K562 (cell line): Measurements from ENCODE around the gene CFAP251. TPM values are rescaled to one million over a fixed set of nuclear protein-coding genes. Genes with fewer than 3 reads are reported as not detected.
A peak's percentile ranks its signal among the peaks of the same experiment; 100 is the strongest.

Experiments used
- BRF1 ChIP-seq: IDR thresholded peaks from 3 replicates; pipeline ENCODE4 v1.6.1; 2011; ENCODE audit warnings: borderline replicate concordance, mild to moderate bottlenecking; ENCODE audit not compliant: insufficient read length; ENCODE audit errors: extremely low read depth
- CCNT2 ChIP-seq: IDR thresholded peaks from 2 replicates; pipeline ENCODE4 v1.6.1; 2011; ENCODE audit warnings: borderline replicate concordance, low read depth, mild to moderate bottlenecking, moderate library complexity, mixed read lengths, low read length; ENCODE audit not compliant: insufficient read length; ENCODE audit errors: extremely low read depth
- EHMT2 ChIP-seq: fragments of 450-650 bp; IDR thresholded peaks from 2 replicates; pipeline ENCODE4 v1.6.1; 2018; ENCODE audit warnings: antibody characterized with exemption
- ETV1 ChIP-seq: fragments of 450-650 bp; conservative IDR thresholded peaks from 2 replicates; pipeline ENCODE4 v1.6.1; 2016; ENCODE audit warnings: missing genetic modification characterization, control low read depth, low read depth, missing compliant biosample characterization
- EZH2 ChIP-seq: IDR thresholded peaks from 2 replicates; pipeline ENCODE4 v1.6.1; 2012; ENCODE audit warnings: low read depth, mild to moderate bottlenecking, inconsistent platforms, low read length, borderline replicate concordance
- LCOR ChIP-seq: sonication (generic); formaldehyde crosslinking; IDR thresholded peaks from 2 replicates; pipeline ENCODE4 v1.8.0; 2022; ENCODE audit warnings: mild to moderate bottlenecking, missing genetic modification reagents
- MEF2A ChIP-seq: IDR thresholded peaks from 2 replicates; pipeline ENCODE4 v1.6.1; 2011; ENCODE audit warnings: low read depth, mild to moderate bottlenecking, low read length, moderate library complexity; ENCODE audit not compliant: control insufficient read depth
- SRSF9 ChIP-seq: fragments of 200-400 bp; formaldehyde crosslinking; IDR thresholded peaks from 2 replicates; pipeline ENCODE4 v1.6.1; 2017; ENCODE audit warnings: low read depth, low read length, borderline replicate concordance
- TOE1 ChIP-seq, 2 experiments: fragments of 450-650 bp in 1 of 2; sonication (generic) in 1 of 2; formaldehyde crosslinking in 1 of 2; IDR thresholded peaks; 2 replicates each; pipeline versions ENCODE4 v1.7.1 to v1.8.0; 2016 to 2022; ENCODE audit warnings: borderline replicate concordance in 2 of 2, mild to moderate bottlenecking in 2 of 2, antibody characterized with exemption in 1 of 2, inconsistent platforms in 1 of 2, low read depth in 1 of 2, missing genetic modification reagents in 1 of 2, moderate library complexity in 1 of 2
- ZC3H11A ChIP-seq: IDR thresholded peaks from 2 replicates; pipeline ENCODE4 v1.6.1; 2012; ENCODE audit warnings: low read depth, low read length, improper control_type of control experiment
- ZNF354B ChIP-seq: fragments of 250-450 bp; sonication (Bioruptor Pico); IDR thresholded peaks from 2 replicates; pipeline ENCODE4 v1.4.0; 2020
- polyA plus RNA-seq, 8 experiments: library from polyadenylated mRNA; depleted of rRNA in 4 of 8; stranded (reverse) in 5 of 8; unstranded in 3 of 8; fragments of >200 nt; fragmentation: Nextera tagmentation in 2 of 8; fragmentation: Illumina TruSeq in 1 of 8; extraction: Ambion mirVana in 2 of 8; extraction: Trizol in 1 of 8; gene quantifications; 2 replicates each; pipeline versions ENCODE4 v1.2.1 to v1.2.3, GENCODE V29; 2011 to 2014; ENCODE audit warnings: inconsistent platforms in 1 of 8, missing spikeins in 1 of 8
- total RNA-seq, 7 experiments: library from RNA; depleted of rRNA in 6 of 7; stranded (reverse); fragments of >200 nt in 6 of 7; fragmentation: Illumina TruSeq in 2 of 7; extraction: Trizol in 2 of 7; gene quantifications; 2 replicates each; pipeline versions ENCODE4 v1.2.1 to v1.2.3, GENCODE V29; 2011 to 2021; ENCODE audit warnings: low replicate concordance in 1 of 7
- TF ChIP-seq, protein P1 (sequence below): fragments of 450-650 bp; IDR thresholded peaks from 2 replicates; pipeline ENCODE4 v1.6.1; 2016; ENCODE audit warnings: borderline replicate concordance
- TF ChIP-seq, protein P2 (sequence below): sonication (generic); formaldehyde crosslinking; IDR thresholded peaks from 2 replicates; pipeline ENCODE4 v1.8.1; 2023; ENCODE audit warnings: mild to moderate bottlenecking, missing genetic modification reagents
- TF ChIP-seq, protein P3 (sequence below): sonication (generic); formaldehyde crosslinking; IDR thresholded peaks from 2 replicates; pipeline ENCODE4 v1.4.0; 2020; ENCODE audit warnings: mild to moderate bottlenecking, missing genetic modification reagents
- TF ChIP-seq, protein P4 (sequence below), 2 experiments: fragments of 450-650 bp; IDR thresholded peaks; 2 replicates each; pipeline ENCODE4 v1.6.1; 2018; ENCODE audit warnings: mild to moderate bottlenecking in 2 of 2, low read depth in 1 of 2; ENCODE audit not compliant: partially characterized antibody in 2 of 2

CFAP251 gene
- total and polyA plus RNA-seq, 9 of the 15 experiments (the other 6 are each of a cell fraction or from before 2014, with no cell fraction given): 16.6 to 31.0 (median 19.1) TPM

DNA sequence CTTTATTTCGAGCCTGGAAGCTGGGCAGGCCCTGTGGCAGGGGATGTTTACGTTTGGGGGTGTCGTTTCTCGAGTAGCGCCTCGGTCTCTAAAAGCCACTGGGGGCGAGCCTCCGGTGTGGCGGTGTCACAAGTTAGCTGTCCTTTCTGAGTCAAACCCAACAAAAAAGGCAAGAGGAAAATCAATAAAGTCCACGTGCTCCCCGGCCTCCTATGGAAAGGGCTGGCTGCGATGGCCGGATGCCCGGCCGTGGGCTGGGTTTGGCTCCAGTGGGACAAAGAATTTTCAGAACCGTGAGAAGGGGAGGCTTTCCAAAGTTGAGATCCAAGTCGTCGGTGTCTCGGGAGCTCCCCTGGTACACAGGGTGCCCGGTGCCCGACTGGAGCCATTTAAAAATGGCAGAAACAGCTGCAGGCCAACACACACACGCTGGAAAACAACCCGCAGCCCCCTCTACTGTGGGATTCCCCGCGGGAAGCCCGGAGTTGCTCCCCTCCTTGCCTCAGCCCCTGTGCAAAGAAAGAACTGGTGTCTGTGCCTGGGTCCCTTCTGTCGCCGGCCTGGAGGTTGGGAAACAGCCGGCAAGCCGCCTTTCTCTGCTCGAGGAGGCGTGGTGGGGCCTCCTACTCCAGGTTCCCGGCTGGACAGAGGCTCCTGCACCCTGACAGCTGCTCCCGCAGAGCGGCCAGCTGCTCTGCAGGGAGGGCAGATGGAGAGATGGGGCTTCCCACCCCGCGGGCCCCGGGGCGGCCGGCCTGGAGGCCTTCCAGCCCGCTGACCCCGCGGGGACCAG is 105.1 kb downstream of the CFAP251 start (continued):
- TF ChIP-seq BRF1: no peak
- TF ChIP-seq, protein P1, sequence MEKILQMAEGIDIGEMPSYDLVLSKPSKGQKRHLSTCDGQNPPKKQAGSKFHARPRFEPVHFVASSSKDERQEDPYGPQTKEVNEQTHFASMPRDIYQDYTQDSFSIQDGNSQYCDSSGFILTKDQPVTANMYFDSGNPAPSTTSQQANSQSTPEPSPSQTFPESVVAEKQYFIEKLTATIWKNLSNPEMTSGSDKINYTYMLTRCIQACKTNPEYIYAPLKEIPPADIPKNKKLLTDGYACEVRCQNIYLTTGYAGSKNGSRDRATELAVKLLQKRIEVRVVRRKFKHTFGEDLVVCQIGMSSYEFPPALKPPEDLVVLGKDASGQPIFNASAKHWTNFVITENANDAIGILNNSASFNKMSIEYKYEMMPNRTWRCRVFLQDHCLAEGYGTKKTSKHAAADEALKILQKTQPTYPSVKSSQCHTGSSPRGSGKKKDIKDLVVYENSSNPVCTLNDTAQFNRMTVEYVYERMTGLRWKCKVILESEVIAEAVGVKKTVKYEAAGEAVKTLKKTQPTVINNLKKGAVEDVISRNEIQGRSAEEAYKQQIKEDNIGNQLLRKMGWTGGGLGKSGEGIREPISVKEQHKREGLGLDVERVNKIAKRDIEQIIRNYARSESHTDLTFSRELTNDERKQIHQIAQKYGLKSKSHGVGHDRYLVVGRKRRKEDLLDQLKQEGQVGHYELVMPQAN: peak; percentile 62; the same call in 1 of the 2 replicates
- TF ChIP-seq TOE1 (IDR thresholded peaks at IDR 0.05; ENCODE audit: borderline replicate concordance): no peak
- TF ChIP-seq TOE1 (CRISPR knock-in tag; IDR thresholded peaks at IDR 0.05; ENCODE audit: borderline replicate concordance, low read depth): no peak
- TF ChIP-seq CCNT2: no peak
- no peak for TF ChIP-seq ZC3H11A
- TF ChIP-seq, protein P2, sequence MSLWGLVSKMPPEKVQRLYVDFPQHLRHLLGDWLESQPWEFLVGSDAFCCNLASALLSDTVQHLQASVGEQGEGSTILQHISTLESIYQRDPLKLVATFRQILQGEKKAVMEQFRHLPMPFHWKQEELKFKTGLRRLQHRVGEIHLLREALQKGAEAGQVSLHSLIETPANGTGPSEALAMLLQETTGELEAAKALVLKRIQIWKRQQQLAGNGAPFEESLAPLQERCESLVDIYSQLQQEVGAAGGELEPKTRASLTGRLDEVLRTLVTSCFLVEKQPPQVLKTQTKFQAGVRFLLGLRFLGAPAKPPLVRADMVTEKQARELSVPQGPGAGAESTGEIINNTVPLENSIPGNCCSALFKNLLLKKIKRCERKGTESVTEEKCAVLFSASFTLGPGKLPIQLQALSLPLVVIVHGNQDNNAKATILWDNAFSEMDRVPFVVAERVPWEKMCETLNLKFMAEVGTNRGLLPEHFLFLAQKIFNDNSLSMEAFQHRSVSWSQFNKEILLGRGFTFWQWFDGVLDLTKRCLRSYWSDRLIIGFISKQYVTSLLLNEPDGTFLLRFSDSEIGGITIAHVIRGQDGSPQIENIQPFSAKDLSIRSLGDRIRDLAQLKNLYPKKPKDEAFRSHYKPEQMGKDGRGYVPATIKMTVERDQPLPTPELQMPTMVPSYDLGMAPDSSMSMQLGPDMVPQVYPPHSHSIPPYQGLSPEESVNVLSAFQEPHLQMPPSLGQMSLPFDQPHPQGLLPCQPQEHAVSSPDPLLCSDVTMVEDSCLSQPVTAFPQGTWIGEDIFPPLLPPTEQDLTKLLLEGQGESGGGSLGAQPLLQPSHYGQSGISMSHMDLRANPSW (CRISPR knock-in tag): no peak
- 0 out of 2 replicates have a peak, but pooled peaks have one; percentile 7 for TF ChIP-seq ETV1 (tag)
- no peak for TF ChIP-seq EZH2
- no peak for TF ChIP-seq EHMT2
- TF ChIP-seq, protein P3, sequence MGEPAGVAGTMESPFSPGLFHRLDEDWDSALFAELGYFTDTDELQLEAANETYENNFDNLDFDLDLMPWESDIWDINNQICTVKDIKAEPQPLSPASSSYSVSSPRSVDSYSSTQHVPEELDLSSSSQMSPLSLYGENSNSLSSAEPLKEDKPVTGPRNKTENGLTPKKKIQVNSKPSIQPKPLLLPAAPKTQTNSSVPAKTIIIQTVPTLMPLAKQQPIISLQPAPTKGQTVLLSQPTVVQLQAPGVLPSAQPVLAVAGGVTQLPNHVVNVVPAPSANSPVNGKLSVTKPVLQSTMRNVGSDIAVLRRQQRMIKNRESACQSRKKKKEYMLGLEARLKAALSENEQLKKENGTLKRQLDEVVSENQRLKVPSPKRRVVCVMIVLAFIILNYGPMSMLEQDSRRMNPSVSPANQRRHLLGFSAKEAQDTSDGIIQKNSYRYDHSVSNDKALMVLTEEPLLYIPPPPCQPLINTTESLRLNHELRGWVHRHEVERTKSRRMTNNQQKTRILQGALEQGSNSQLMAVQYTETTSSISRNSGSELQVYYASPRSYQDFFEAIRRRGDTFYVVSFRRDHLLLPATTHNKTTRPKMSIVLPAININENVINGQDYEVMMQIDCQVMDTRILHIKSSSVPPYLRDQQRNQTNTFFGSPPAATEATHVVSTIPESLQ (CRISPR knock-in tag): no peak
- TF ChIP-seq LCOR (CRISPR knock-in tag): no peak
- TF ChIP-seq ZNF354B: no peak
- no peak for TF ChIP-seq SRSF9
- TF ChIP-seq MEF2A: no peak
- TF ChIP-seq, protein P4, sequence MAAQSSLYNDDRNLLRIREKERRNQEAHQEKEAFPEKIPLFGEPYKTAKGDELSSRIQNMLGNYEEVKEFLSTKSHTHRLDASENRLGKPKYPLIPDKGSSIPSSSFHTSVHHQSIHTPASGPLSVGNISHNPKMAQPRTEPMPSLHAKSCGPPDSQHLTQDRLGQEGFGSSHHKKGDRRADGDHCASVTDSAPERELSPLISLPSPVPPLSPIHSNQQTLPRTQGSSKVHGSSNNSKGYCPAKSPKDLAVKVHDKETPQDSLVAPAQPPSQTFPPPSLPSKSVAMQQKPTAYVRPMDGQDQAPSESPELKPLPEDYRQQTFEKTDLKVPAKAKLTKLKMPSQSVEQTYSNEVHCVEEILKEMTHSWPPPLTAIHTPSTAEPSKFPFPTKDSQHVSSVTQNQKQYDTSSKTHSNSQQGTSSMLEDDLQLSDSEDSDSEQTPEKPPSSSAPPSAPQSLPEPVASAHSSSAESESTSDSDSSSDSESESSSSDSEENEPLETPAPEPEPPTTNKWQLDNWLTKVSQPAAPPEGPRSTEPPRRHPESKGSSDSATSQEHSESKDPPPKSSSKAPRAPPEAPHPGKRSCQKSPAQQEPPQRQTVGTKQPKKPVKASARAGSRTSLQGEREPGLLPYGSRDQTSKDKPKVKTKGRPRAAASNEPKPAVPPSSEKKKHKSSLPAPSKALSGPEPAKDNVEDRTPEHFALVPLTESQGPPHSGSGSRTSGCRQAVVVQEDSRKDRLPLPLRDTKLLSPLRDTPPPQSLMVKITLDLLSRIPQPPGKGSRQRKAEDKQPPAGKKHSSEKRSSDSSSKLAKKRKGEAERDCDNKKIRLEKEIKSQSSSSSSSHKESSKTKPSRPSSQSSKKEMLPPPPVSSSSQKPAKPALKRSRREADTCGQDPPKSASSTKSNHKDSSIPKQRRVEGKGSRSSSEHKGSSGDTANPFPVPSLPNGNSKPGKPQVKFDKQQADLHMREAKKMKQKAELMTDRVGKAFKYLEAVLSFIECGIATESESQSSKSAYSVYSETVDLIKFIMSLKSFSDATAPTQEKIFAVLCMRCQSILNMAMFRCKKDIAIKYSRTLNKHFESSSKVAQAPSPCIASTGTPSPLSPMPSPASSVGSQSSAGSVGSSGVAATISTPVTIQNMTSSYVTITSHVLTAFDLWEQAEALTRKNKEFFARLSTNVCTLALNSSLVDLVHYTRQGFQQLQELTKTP (IDR thresholded peaks at IDR 0.05; ENCODE audit: low read depth in 1 of 2, partially characterized antibody in 2 of 2): no peak
